ENCODE data around the gene MYOG. TPM values are rescaled to one million over a fixed set of nuclear protein-coding genes. Genes with fewer than 3 reads are reported as not detected.

Gene MYOG
- total RNA-seq, 3 donors from 2014 or later (not counting 1 experiment from before 2014, with no cell fraction given) = not detected

DNA sequence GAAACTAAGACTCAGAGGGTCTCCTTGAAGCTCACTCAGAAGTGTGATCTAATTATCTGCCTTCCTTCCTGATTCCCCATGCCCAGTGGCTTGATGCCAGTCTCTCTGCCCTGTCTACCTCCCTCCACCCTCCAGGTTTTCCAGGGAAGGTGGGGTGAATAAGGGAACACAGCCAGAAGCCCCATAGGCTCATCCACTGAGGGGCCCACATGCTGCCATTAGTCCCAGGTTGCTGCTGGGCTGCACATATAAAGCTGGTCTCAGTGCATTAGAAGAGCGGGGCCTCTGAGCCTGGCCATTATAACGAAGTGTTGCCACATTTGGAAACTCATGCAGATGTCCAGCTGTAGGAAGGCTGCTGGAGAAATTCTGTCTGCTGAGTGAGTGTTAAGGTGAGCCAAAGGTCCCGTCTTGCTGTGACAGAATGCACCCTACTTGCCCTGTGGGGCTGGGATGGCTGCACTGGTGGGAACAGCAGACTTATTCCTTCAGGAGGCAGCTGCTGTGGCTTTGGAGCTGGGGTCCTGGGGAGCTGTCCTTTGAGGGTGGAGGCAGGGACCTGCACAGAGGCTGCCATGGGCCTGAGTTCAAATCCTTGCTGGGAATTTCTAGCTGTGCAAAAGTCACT, 44.7 kb upstream of the MYOG start:
- peaks cover 38 to 49% of the 10 kb centered on the region in 2 donors for H3K27me3 Mint-ChIP-seq (ENCODE audit: low read depth in 2 of 2)
- intact Hi-C loops (cut with micrococcal nuclease) = no loop called here
- TF ChIP-seq, protein P1, sequence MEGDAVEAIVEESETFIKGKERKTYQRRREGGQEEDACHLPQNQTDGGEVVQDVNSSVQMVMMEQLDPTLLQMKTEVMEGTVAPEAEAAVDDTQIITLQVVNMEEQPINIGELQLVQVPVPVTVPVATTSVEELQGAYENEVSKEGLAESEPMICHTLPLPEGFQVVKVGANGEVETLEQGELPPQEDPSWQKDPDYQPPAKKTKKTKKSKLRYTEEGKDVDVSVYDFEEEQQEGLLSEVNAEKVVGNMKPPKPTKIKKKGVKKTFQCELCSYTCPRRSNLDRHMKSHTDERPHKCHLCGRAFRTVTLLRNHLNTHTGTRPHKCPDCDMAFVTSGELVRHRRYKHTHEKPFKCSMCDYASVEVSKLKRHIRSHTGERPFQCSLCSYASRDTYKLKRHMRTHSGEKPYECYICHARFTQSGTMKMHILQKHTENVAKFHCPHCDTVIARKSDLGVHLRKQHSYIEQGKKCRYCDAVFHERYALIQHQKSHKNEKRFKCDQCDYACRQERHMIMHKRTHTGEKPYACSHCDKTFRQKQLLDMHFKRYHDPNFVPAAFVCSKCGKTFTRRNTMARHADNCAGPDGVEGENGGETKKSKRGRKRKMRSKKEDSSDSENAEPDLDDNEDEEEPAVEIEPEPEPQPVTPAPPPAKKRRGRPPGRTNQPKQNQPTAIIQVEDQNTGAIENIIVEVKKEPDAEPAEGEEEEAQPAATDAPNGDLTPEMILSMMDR (IDR thresholded peaks at IDR 0.05) = no peak
- 83% methylated on average over 3 of the region's 3 CpGs for WGBS (ENCODE audit: insufficient coverage)
- ATAC-seq (no peak), DNase-seq (no peak)
- peaks cover 0 to 8% of the 10 kb centered on the region in 2 donors for H3K4me1 Mint-ChIP-seq
- Histone ChIP-seq H3K27me3 (ENCODE audit: control insufficient read depth, insufficient read depth, low read length) (peaks cover 6% of the 10 kb centered on the region), H3K4me1 (ENCODE audit: control insufficient read depth, insufficient read depth, low read length) (peaks cover 18% of the 10 kb centered on the region), H3K4me3 (ENCODE audit: low read length) (no peak overlapping the region), H3K36me3 (ENCODE audit: control insufficient read depth, insufficient read depth, low read length) (no peaks in the 10 kb centered on the region), H3K27ac (ENCODE audit: low read length) (no peak overlapping the region), H3K9me3 (ENCODE audit: control insufficient read depth, insufficient read depth, low read length) (no peaks in the 10 kb centered on the region)
- H3K4me3 Mint-ChIP-seq = no peak overlapping the region
- H3K9me3 Mint-ChIP-seq = no peaks in the 10 kb centered on the region
- H3K36me3 Mint-ChIP-seq = no peaks in the 10 kb centered on the region
- no peak overlapping the region for H3K27ac Mint-ChIP-seq

DNA sequence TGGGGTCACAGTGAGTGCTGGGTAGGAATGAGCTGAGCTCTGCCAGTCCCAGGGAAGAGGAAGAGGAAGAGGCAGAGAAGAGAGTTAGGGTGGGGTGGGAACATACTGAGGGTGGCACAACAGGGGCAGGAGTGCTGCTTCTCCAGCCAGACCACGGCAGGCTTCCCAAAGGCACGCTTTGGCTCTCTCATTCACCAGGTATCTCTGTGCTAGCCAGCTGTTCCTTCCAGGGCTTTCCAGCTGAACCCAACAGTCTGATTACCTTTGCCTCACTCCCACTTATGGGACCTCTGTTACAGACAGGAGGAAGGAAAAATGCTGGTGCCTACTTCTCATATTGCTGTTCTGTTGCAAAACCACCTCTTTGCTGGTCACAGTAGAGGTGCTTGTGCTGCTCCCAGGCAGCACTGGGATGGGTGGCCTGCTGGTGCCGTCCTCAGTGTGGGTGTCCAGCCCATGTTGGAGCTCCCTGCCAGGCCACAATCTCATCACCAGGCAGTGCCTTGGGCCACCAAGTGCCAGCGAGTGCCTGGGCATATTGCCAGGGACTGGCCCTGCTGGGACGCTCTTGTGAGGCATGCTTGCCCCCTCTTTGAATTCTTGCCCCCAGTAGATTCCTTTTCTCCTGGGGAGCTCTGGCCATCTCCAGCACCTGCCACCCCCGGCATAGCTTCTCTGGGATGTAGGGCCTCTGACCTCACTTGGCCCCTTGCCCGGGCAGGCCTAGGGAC, 43.9 kb upstream of the MYOG start:
- 85% methylated on average over 7 of the region's 7 CpGs for WGBS (ENCODE audit: insufficient coverage)
- H3K4me1 ChIP-seq (ENCODE audit: control insufficient read depth, insufficient read depth, low read length) = peaks cover 18% of the 10 kb centered on the region
- no peaks in the 10 kb centered on the region for H3K36me3 ChIP-seq (ENCODE audit: control insufficient read depth, insufficient read depth, low read length)
- no peak overlapping the region for H3K27ac ChIP-seq (ENCODE audit: low read length)
- Mint-ChIP-seq H3K36me3 (no peaks in the 10 kb centered on the region), H3K9me3 (no peaks in the 10 kb centered on the region), H3K27ac (no peak overlapping the region), H3K27me3 (ENCODE audit: low read depth in 2 of 2) (peaks cover 44 to 54% of the 10 kb centered on the region in 2 donors), H3K4me1 (peaks cover 0 to 8% of the 10 kb centered on the region in 2 donors), H3K4me3 (no peak overlapping the region)
- peaks cover 6% of the 10 kb centered on the region for H3K27me3 ChIP-seq (ENCODE audit: control insufficient read depth, insufficient read depth, low read length)
- no peak for ATAC-seq
- intact Hi-C loops (cut with micrococcal nuclease) = no loop called here
- H3K4me3 ChIP-seq (ENCODE audit: low read length) = no peak overlapping the region
- DNase-seq = no peak
- TF ChIP-seq, protein P1 (IDR thresholded peaks at IDR 0.05) = no peak
- H3K9me3 ChIP-seq (ENCODE audit: control insufficient read depth, insufficient read depth, low read length) = no peaks in the 10 kb centered on the region

DNA sequence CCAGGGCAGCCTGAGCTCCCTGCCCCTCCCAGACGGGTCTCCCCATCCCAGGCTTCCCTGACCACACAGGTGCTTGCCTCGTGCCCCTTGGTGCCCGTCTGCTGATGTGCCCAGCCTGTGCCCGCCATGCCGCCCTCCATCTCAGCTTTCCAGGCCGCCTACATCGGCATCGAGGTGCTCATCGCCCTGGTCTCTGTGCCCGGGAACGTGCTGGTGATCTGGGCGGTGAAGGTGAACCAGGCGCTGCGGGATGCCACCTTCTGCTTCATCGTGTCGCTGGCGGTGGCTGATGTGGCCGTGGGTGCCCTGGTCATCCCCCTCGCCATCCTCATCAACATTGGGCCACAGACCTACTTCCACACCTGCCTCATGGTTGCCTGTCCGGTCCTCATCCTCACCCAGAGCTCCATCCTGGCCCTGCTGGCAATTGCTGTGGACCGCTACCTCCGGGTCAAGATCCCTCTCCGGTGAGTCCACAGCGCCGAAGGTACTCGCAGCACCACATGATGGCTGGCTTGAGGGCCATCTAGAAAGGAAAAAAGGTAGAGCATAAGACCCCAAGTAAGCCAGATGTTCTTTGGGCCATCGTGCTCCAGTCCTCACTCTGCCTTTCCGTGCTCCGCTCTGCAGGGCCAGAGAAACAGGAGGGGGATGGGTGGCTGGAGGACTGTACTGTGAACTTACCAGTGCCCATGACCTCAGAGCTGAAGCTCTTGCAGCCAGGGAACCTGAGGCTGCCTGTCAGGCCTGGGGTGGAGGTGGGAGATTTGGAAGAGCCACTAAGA, 43.1 kb upstream of the MYOG start:
- Mint-ChIP-seq H3K4me1 (peaks cover 0 to 8% of the 10 kb centered on the region in 2 donors), H3K4me3 (no peak overlapping the region), H3K27me3 (ENCODE audit: low read depth in 2 of 2) (peaks cover 47 to 54% of the 10 kb centered on the region in 2 donors), H3K9me3 (no peaks in the 10 kb centered on the region), H3K27ac (no peak overlapping the region), H3K36me3 (no peaks in the 10 kb centered on the region)
- TF ChIP-seq, protein P1 (IDR thresholded peaks at IDR 0.05) = no peak
- Histone ChIP-seq H3K4me1 (ENCODE audit: control insufficient read depth, insufficient read depth, low read length) (peaks cover 18% of the 10 kb centered on the region), H3K27me3 (ENCODE audit: control insufficient read depth, insufficient read depth, low read length) (peaks cover 8% of the 10 kb centered on the region), H3K9me3 (ENCODE audit: control insufficient read depth, insufficient read depth, low read length) (no peaks in the 10 kb centered on the region), H3K36me3 (ENCODE audit: control insufficient read depth, insufficient read depth, low read length) (no peaks in the 10 kb centered on the region), H3K4me3 (ENCODE audit: low read length) (no peak overlapping the region), H3K27ac (ENCODE audit: low read length) (no peak overlapping the region)
- ATAC-seq (no peak), DNase-seq (no peak)
- intact Hi-C loops (cut with micrococcal nuclease) = no loop called here
- whole genome bisulfite sequencing (ENCODE audit: insufficient coverage) = 91% methylated on average over 29 of the region's 29 CpGs

All from natural killer cell (primary cell).